CD4-positive, alpha-beta T cell (primary cell): ENCODE measurements around the gene SYNGR1. TPM values are rescaled to one million over a fixed set of nuclear protein-coding genes. Genes with fewer than 3 reads are reported as not detected.

Source experiments
- ATAC-seq: fragments of 200-7000 bp; cut with Tn5 transposase; one replicate; pipeline ENCODE4 v1.10.0; 2022; ENCODE audit warnings: mild to moderate bottlenecking; ENCODE audit not compliant: poor library complexity
- CTCF ChIA-PET: fragments of 350-600 bp; sonication (Branson Sonifier 250); formaldehyde crosslinking; loops from one replicate; lab custom pipeline; 2021; ENCODE audit warnings: antibody characterized with exemption, inconsistent platforms; lab: Charles Lee
- POLR2A ChIA-PET: fragments of 350-600 bp; sonication (Branson Sonifier 250); formaldehyde crosslinking; loops from one replicate; lab custom pipeline; 2021; ENCODE audit warnings: antibody characterized with exemption, inconsistent platforms; lab: Charles Lee
- DNase-seq, 14 experiments: peaks; one replicate each; pipeline ENCODE4 v3.0.0-alpha.2; 2013 to 2020; ENCODE audit warnings: mixed read lengths in 2 of 14
- H3K27ac ChIP-seq, 2 donors: one replicate each; pipeline versions ENCODE4 v1.5.1 to v1.7.0; 2013; ENCODE audit warnings: low read length in 2 of 2, low read depth in 1 of 2, mild to moderate bottlenecking in 1 of 2
- H3K27me3 ChIP-seq, 2 experiments: 1 replicate in 1 of 2; 2 replicates in 1 of 2; pipeline versions ENCODE4 v1.6.1 to v1.7.0; 2013; ENCODE audit warnings: low read length in 2 of 2, control low read depth in 1 of 2, mild to moderate bottlenecking in 1 of 2, moderate library complexity in 1 of 2; ENCODE audit not compliant: insufficient read depth in 2 of 2, control insufficient read depth in 1 of 2
- H3K36me3 ChIP-seq: one replicate; pipeline ENCODE4 v1.6.1; 2013; ENCODE audit warnings: low read length, control low read depth; ENCODE audit not compliant: insufficient read depth
- H3K4me1 ChIP-seq: one replicate; pipeline ENCODE4 v1.6.1; 2013; ENCODE audit warnings: low read length, control low read depth; ENCODE audit not compliant: insufficient read depth
- H3K4me3 ChIP-seq: one replicate; pipeline ENCODE4 v1.5.1; 2013; ENCODE audit warnings: mild to moderate bottlenecking, low read length, moderate library complexity
- H3K9me3 ChIP-seq, 2 experiments: 1 replicate in 1 of 2; 2 replicates in 1 of 2; pipeline versions ENCODE4 v1.6.1 to v1.7.0; 2013; ENCODE audit warnings: low read length in 2 of 2, mild to moderate bottlenecking in 2 of 2, control low read depth in 1 of 2, moderate library complexity in 1 of 2; ENCODE audit not compliant: control insufficient read depth in 1 of 2, insufficient read depth in 1 of 2
- H3K27ac Mint-ChIP-seq: one replicate; pipeline ENCODE4 v1.8.0; 2020; ENCODE audit warnings: mixed read lengths
- H3K27me3 Mint-ChIP-seq: one replicate; pipeline ENCODE4 v1.8.0; 2021; ENCODE audit warnings: mixed read lengths
- H3K36me3 Mint-ChIP-seq: one replicate; pipeline ENCODE4 v1.8.0; 2021; ENCODE audit warnings: low read depth, mixed read lengths
- H3K4me1 Mint-ChIP-seq: one replicate; pipeline ENCODE4 v1.8.0; 2021; ENCODE audit warnings: low read depth, mixed read lengths
- H3K4me3 Mint-ChIP-seq: one replicate; pipeline ENCODE4 v1.8.0; 2020; ENCODE audit warnings: mild to moderate bottlenecking, mixed read lengths
- H3K9me3 Mint-ChIP-seq: one replicate; pipeline ENCODE4 v1.8.0; 2020; ENCODE audit warnings: mixed read lengths
- intact Hi-C, 2 experiments: fragments of 100-400 bp; cut with DNase I in 1 of 2; cut with micrococcal nuclease in 1 of 2; formaldehyde crosslinking; loops; one replicate each; pipeline versions ENCODE4 v1.15.1 to v1.9.0; 2023 to 2025; cut with DNase I, micrococcal nuclease
- total RNA-seq, 174 experiments: library from RNA in 2 of 174; stranded (reverse) in 2 of 174; gene quantifications; one replicate each; pipeline ENCODE4 v1.2.3 and lab custom pipeline; 2021 to 2026
- TF ChIP-seq, protein P1 (sequence below): fragments of 200-600 bp; IDR thresholded peaks from one replicate; pipeline ENCODE4 v1.8.0; 2022; ENCODE audit warnings: antibody characterized with exemption, mild to moderate bottlenecking

SYNGR1 gene
- total RNA-seq, 2 experiments from 2014 or later: 0.44 to 0.59 TPM

DNA sequence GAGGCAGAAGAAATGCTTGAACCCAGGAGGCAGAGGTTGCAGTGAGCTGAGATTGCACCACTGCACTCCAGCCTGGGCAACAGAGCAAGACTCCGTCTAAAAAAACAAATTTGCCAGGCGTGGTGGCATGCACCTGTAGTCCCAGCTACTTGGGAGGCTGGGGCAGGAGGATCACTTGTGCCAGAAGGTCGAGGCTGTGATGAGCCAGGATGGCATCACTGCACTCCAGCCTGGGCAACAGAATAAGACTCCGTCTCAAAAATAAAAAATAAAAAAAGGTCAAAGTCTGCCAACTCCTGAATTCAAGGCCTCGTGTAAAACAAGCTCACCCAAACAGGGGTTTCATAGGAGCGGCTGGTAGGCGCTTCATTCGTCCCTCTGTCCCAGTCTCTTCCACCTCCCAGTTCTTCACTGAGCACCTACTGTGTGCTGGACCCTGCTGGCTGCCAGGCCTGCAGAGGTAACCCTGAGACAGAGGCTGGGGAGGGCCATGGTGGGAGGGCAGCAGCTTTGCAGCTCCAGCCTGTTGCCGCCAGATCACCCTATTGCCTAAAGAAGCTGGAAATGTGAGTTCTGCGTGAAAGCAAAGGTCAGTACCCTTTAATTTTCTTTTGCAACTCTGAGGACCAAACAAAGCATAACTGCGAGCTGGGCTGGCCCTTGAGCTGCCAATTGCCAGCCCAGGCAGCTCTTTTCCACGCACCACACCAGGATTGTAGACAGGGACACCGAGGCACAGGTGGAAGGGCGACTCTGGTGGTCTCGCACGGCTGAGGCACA, 45.7 kb upstream of the SYNGR1 start:
- Histone ChIP-seq H3K4me3 (no peak overlapping the region), H3K27me3 (peaks cover 7 to 10% of the 10 kb centered on the region in 2 experiments), H3K27ac (no peak overlapping the region), H3K36me3 (no peaks in the 10 kb centered on the region), H3K9me3 (no peaks in the 10 kb centered on the region), H3K4me1 (peaks cover 27% of the 10 kb centered on the region)
- H3K27me3 Mint-ChIP-seq: peaks cover 25% of the 10 kb centered on the region
- H3K9me3 Mint-ChIP-seq: no peaks in the 10 kb centered on the region
- no peak overlapping the region for H3K4me3 Mint-ChIP-seq
- H3K27ac Mint-ChIP-seq: no peak overlapping the region
- TF ChIP-seq, protein P1, sequence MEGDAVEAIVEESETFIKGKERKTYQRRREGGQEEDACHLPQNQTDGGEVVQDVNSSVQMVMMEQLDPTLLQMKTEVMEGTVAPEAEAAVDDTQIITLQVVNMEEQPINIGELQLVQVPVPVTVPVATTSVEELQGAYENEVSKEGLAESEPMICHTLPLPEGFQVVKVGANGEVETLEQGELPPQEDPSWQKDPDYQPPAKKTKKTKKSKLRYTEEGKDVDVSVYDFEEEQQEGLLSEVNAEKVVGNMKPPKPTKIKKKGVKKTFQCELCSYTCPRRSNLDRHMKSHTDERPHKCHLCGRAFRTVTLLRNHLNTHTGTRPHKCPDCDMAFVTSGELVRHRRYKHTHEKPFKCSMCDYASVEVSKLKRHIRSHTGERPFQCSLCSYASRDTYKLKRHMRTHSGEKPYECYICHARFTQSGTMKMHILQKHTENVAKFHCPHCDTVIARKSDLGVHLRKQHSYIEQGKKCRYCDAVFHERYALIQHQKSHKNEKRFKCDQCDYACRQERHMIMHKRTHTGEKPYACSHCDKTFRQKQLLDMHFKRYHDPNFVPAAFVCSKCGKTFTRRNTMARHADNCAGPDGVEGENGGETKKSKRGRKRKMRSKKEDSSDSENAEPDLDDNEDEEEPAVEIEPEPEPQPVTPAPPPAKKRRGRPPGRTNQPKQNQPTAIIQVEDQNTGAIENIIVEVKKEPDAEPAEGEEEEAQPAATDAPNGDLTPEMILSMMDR: no peak
- no peaks in the 10 kb centered on the region for H3K36me3 Mint-ChIP-seq
- CTCF ChIA-PET: interaction anchor here (0.8 kb wide), 1 partner anchor 12 kb away, joined by 3 read pairs; no protein-coding TSS in a partner anchor
- intact Hi-C loops: no loop called here
- ATAC-seq: no peak
- POLR2A ChIA-PET: interaction anchor here (1.8 kb wide), 1 partner anchor 15 kb away, joined by 7 read pairs; the partner anchor contains the start of gene RPL3
- H3K4me1 Mint-ChIP-seq: no peaks in the 10 kb centered on the region
- no peak for DNase-seq

- DNase-seq (peak in 13 of 14 experiments; percentile 29 to 77 (median 58)), ATAC-seq (peak; percentile 50)
- H3K9me3 Mint-ChIP-seq: no peaks in the 10 kb centered on the region
- intact Hi-C loops: loop anchor here in 1 of 2 experiments (1.0 to 5.0 kb wide), 2 partner anchors 89 to 136 kb away; no protein-coding TSS in a partner anchor
- POLR2A ChIA-PET: interaction anchor here (0.9 to 1.5 kb wide), 7 partner anchors 12 to 155 kb away, joined by 3 to 12 read pairs (median 4); partner anchors contain the start of genes CBX7 and RPL3
- no peak overlapping the region for H3K4me3 Mint-ChIP-seq
- no peaks in the 10 kb centered on the region for H3K27me3 ChIP-seq
- H3K4me3 ChIP-seq: no peak overlapping the region
- H3K27ac ChIP-seq: no peak overlapping the region
- peaks cover 5% of the 10 kb centered on the region for H3K36me3 Mint-ChIP-seq
- no peaks in the 10 kb centered on the region for H3K9me3 ChIP-seq
- H3K27ac Mint-ChIP-seq: no peak overlapping the region
- TF ChIP-seq, protein P1: peak; percentile 56
- peaks cover 3% of the 10 kb centered on the region for H3K36me3 ChIP-seq
- H3K27me3 Mint-ChIP-seq: peaks cover 4% of the 10 kb centered on the region
- CTCF ChIA-PET: interaction anchor here (0.6 to 2.1 kb wide), 11 partner anchors 10 to 433 kb away, joined by 3 to 17 read pairs (median 3); partner anchors contain the start of gene CBX7
- peaks cover 27% of the 10 kb centered on the region for H3K4me1 ChIP-seq
- peaks cover 8% of the 10 kb centered on the region for H3K4me1 Mint-ChIP-seq
Observed at GRCh38 chr22:39306456-39307361, 43.1 kb upstream of the SYNGR1 start.
